ENCODE measurements around the gene CEP43. TPM values are rescaled to one million over a fixed set of nuclear protein-coding genes. Genes with fewer than 3 reads are reported as not detected.
A peak's percentile ranks its signal among the peaks of the same experiment; 100 is the strongest.

CEP43 gene
- total and polyA plus RNA-seq, 2 of the 8 experiments (the other 6 are each of a cell fraction or from before 2014, with no cell fraction given), result 12.0 to 31.2 TPM

DNA sequence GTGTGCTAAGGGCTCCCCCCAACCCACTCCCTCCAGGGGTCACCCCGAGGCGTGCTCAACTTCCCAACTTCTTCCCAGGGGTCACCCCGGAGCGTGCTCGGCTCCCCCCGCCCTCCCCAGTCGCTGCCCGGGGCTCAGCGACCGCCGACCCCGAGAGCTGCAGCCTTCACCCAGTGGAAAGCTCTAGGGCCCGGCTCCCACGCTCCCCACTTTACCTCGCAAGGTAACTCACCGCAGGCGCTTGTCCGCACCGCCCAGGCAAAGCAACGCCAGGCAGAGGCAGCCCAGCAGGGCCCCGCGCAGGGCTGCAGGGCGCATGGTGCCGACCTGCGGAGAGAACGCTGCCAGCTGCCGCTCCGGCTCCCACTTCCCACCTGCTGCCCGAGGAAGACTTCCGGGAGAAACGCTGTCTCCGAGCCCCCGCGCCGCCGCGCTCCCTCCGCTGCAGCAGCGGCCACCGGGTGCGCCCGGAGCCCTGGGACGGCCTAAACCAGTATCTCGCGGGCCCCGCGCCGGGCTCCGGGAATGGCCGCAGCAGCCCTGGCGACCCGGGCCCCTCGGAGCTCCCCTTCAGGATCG lies 43.2 kb upstream of the CEP43 start:
- no peak overlapping the region for H3K27ac ChIP-seq (ENCODE audit: low read depth, low read length)
- peaks cover 2 to 12% (median 5%) of the 10 kb centered on the region in 4 experiments; a peak in 6 of 7 replicates for H3K4me1 ChIP-seq (replicated peaks in 1 of 4; ENCODE audit: control insufficient read depth in 3 of 4, insufficient read depth in 4 of 4, low read length in 3 of 4)
- 1% methylated on average over 37 of the region's 54 CpGs; no CpG with 5 or more reads in 1 of the 2 experiments for WGBS, 2 experiments (ENCODE audit: extremely low coverage in 1 of 2, insufficient coverage in 1 of 2, insufficient read length in 1 of 2, insufficient replicate concordance in 2 of 2, low coverage in 1 of 2, low lambda C conversion rate in 2 of 2, missing lambda C conversion rate in 1 of 2)
- H3K36me3 ChIP-seq (ENCODE audit: control insufficient read depth in 2 of 4, insufficient read depth in 4 of 4, low read length in 3 of 4), result peaks cover 0 to 3% (median 0%) of the 10 kb centered on the region in 4 experiments; a peak in 1 of 8 replicates
- H2BK5ac ChIP-seq (ENCODE audit: low read depth, low read length), result no peak overlapping the region
- H4K91ac ChIP-seq (replicated peaks; ENCODE audit: insufficient read length, low read length), result no peak overlapping the region
- no peak overlapping the region for H2BK120ac ChIP-seq (replicated peaks; ENCODE audit: low read depth, low read length)
- peaks cover 0 to 3% of the 10 kb centered on the region in 2 experiments; a peak in 2 of 4 replicates for H3K9me3 ChIP-seq (ENCODE audit: insufficient read depth in 2 of 2, low read depth in 1 of 2, low read length in 1 of 2)
- H3K4me2 ChIP-seq (ENCODE audit: insufficient read depth in 1 of 2, low read depth in 2 of 2, low read length in 2 of 2), result peak overlapping the region; percentile 90 to 93
- H2AFZ ChIP-seq (ENCODE audit: low read length), result no peak overlapping the region; the same call in 1 of the 2 replicates
- FAIRE-seq (no peak), DNase-seq (ENCODE audit: low read depth in 1 of 2, low spot score in 2 of 2) (no peak)
- H2BK15ac ChIP-seq (ENCODE audit: low read length), result no peak overlapping the region
- peaks cover 0 to 2% of the 10 kb centered on the region in 2 experiments for H4K20me1 ChIP-seq (replicated peaks in 1 of 2; ENCODE audit: control insufficient read depth in 1 of 2, insufficient read depth in 2 of 2, low read length in 2 of 2)
- H3K23ac ChIP-seq (ENCODE audit: insufficient read length), result no peak overlapping the region
- H3K27me3 ChIP-seq (replicated peaks in 1 of 4; ENCODE audit: control insufficient read depth in 3 of 4, extremely low read depth in 1 of 4, insufficient read depth in 3 of 4, low read length in 3 of 4), result peaks cover 0 to 6% (median 0%) of the 10 kb centered on the region in 4 experiments; a peak in 3 of 7 replicates
- peak overlapping the region; percentile 90 for H3K18ac ChIP-seq (ENCODE audit: extremely low read depth, low read length)
- peaks cover 17% of the 10 kb centered on the region; the same call in 1 of the 2 replicates for H3K23me2 ChIP-seq (ENCODE audit: low read depth, low read length)
- peak overlapping the region; percentile 58 for H4K8ac ChIP-seq (ENCODE audit: extremely low read depth, insufficient read depth, low read length)
- H2AK5ac ChIP-seq (ENCODE audit: low read depth, low read length), result no peak overlapping the region
- CTCF ChIA-PET (ENCODE audit: partially characterized antibody), result interaction anchor here (0.6 to 2.5 kb wide), 8 partner anchors 19 to 186 kb away, joined by 3 to 15 read pairs (median 4); partner anchors contain the start of gene CEP43
- H3K9ac ChIP-seq (replicated peaks in 1 of 4; ENCODE audit: extremely low read depth in 1 of 4, low read depth in 3 of 4, low read length in 3 of 4), result peak overlapping the region in 2 of 4 experiments; percentile 13 to 18; a peak in 2 of 7 replicates
- no peaks in the 10 kb centered on the region; a peak in 1 of 4 replicates for H3K79me2 ChIP-seq (ENCODE audit: control insufficient read depth in 1 of 2, insufficient read depth in 2 of 2, low read length in 2 of 2)
- peak overlapping the region; percentile 58 to 83 (median 72) for H3K4me3 ChIP-seq (ENCODE audit: extremely low read depth in 1 of 4, insufficient read depth in 2 of 4, low read depth in 3 of 4, low read length in 4 of 4)
- POLR2A ChIA-PET (ENCODE audit: partially characterized antibody), result interaction anchor here (0.8 to 1.3 kb wide), 5 partner anchors 16 to 168 kb away, joined by 3 to 4 read pairs (median 3); partner anchors contain the start of gene CEP43
- no peak overlapping the region for H4K5ac ChIP-seq (ENCODE audit: insufficient read length, low read depth, low read length)
- no peak overlapping the region for H3K4ac ChIP-seq (replicated peaks; ENCODE audit: insufficient read length, low read depth, low read length)
- H2BK12ac ChIP-seq (ENCODE audit: low read depth, low read length), result no peak overlapping the region
- no peak overlapping the region for H3K56ac ChIP-seq (replicated peaks; ENCODE audit: insufficient read length, low read depth, low read length)
- no peak overlapping the region for H2BK20ac ChIP-seq (ENCODE audit: low read length)
- no peak overlapping the region for H3K14ac ChIP-seq (ENCODE audit: insufficient read length)
- no peaks in the 10 kb centered on the region; the same call in 1 of the 2 replicates for H3K79me1 ChIP-seq (ENCODE audit: low read depth, low read length)
- TF ChIP-seq HDAC2 (IDR thresholded peaks at IDR 0.05; ENCODE audit: borderline replicate concordance in 1 of 2, low read depth in 2 of 2, low read length in 2 of 2) (no peak), HDAC6 (IDR thresholded peaks at IDR 0.05; ENCODE audit: low read depth, low read length) (no peak), NRF1 (IDR thresholded peaks at IDR 0.05; ENCODE audit: low read depth, low read length) (no peak), POLR2A (IDR thresholded peaks at IDR 0.05; ENCODE audit: control extremely low read depth in 1 of 2, low read depth in 2 of 2, low read length in 2 of 2) (no peak), SUZ12 (IDR thresholded peaks at IDR 0.05; ENCODE audit: low read length) (no peak; the same call in 1 of the 2 replicates), GTF2F1 (IDR thresholded peaks at IDR 0.05; ENCODE audit: borderline replicate concordance, low read depth, low read length) (no peak), KDM5A (IDR thresholded peaks at IDR 0.05; ENCODE audit: low read length) (no peak), BACH1 (IDR thresholded peaks at IDR 0.05; ENCODE audit: low read length) (no peak), RBBP5 (IDR thresholded peaks at IDR 0.05; ENCODE audit: borderline replicate concordance, low read depth, low read length) (no peak), GABPA (IDR thresholded peaks at IDR 0.05; ENCODE audit: borderline replicate concordance, insufficient read depth, low read length) (no peak)
- TF ChIP-seq, protein P1, sequence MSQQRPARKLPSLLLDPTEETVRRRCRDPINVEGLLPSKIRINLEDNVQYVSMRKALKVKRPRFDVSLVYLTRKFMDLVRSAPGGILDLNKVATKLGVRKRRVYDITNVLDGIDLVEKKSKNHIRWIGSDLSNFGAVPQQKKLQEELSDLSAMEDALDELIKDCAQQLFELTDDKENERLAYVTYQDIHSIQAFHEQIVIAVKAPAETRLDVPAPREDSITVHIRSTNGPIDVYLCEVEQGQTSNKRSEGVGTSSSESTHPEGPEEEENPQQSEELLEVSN (IDR thresholded peaks at IDR 0.05), result peak; percentile 53; the same call in 1 of the 2 replicates
